Osteocyte (in vitro differentiated cells): ENCODE results near the gene EDEM2. TPM values are rescaled to one million over a fixed set of nuclear protein-coding genes. Genes with fewer than 3 reads are reported as not detected.
"Not testable (repeated sequence)": the region's sequence is repeated elsewhere in the genome, so short reads cannot be mapped to it uniquely, and the experiment has no call there.

Experiments used
- DNase-seq: peaks from one replicate; pipeline ENCODE4 v3.0.0; 2021; ENCODE audit warnings: mixed read lengths; ENCODE audit not compliant: unreplicated experiment; ENCODE audit errors: extremely low spot score
- H3K27ac Mint-ChIP-seq: one replicate; pipeline ENCODE4 v1.8.0; 2021; ENCODE audit warnings: mild to moderate bottlenecking, mixed read lengths; ENCODE audit not compliant: unreplicated experiment
- H3K27me3 Mint-ChIP-seq: one replicate; pipeline ENCODE4 v1.8.0; 2021; ENCODE audit warnings: mixed read lengths; ENCODE audit not compliant: unreplicated experiment
- H3K36me3 Mint-ChIP-seq: one replicate; pipeline ENCODE4 v1.8.0; 2021; ENCODE audit warnings: mixed read lengths; ENCODE audit not compliant: unreplicated experiment
- H3K4me1 Mint-ChIP-seq: one replicate; pipeline ENCODE4 v1.8.0; 2021; ENCODE audit warnings: mixed read lengths; ENCODE audit not compliant: unreplicated experiment
- H3K4me3 Mint-ChIP-seq: one replicate; pipeline ENCODE4 v1.8.0; 2021; ENCODE audit warnings: mild to moderate bottlenecking, moderate library complexity, mixed read lengths; ENCODE audit not compliant: unreplicated experiment
- H3K9me3 Mint-ChIP-seq: one replicate; pipeline ENCODE4 v1.8.0; 2021; ENCODE audit warnings: mixed read lengths; ENCODE audit not compliant: unreplicated experiment
- CTCF ChIP-seq: fragments of 200-600 bp; sonication (generic); IDR thresholded peaks from 2 replicates; pipeline ENCODE4 v1.5.0; 2021; ENCODE audit warnings: antibody characterized with exemption, mild to moderate bottlenecking, moderate library complexity
- long read RNA-seq: library from polyadenylated mRNA; unstranded; transcript quantifications from one replicate; pipeline ENCODE4 v2.0.0, GENCODE V29; 2021
- total RNA-seq: library from RNA; stranded (reverse); gene quantifications from 2 replicates; pipeline ENCODE4 v1.2.1, GENCODE V29; 2021

The EDEM2 gene
- 16.8 and 17.5 TPM in 2 replicates for total RNA-seq
- long read RNA-seq, transcript EDEM2-202 (11 exons, 1,919 nt): major isoform, 101 of 170 reads
- long read RNA-seq, partial matches to known transcripts: 1 of 170 reads
- long read RNA-seq, other reads (novel, unspliced or antisense): 65 of 170 reads

GRCh38 chr20:35146920-35147574, at the start of gene EDEM2:
Gene EDEM2, minus strand, starts transcription at chr20:35147336. Its CDS starts 78 bp downstream, at chr20:35147258.
- Mint-ChIP-seq H3K9me3 (no peaks in the 10 kb centered on the region), H3K36me3 (peaks cover 5% of the 10 kb centered on the region), H3K4me3 (peak within 1 kb of the TSS; percentile 94), H3K27me3 (peaks cover 5% of the 10 kb centered on the region), H3K27ac (peak within 1 kb of the TSS; percentile 74), H3K4me1 (peaks cover 25% of the 10 kb centered on the region)
- no peak for TF ChIP-seq CTCF
- DNase-seq: peak; percentile 98

- TF ChIP-seq CTCF: no peak
- H3K36me3 Mint-ChIP-seq: peaks cover 20% of the 10 kb centered on the region
- H3K9me3 Mint-ChIP-seq: peaks cover 26% of the 10 kb centered on the region
- no peak for DNase-seq
- no peak overlapping the region for H3K4me3 Mint-ChIP-seq
- no peaks in the 10 kb centered on the region for H3K27me3 Mint-ChIP-seq
- no peak overlapping the region for H3K27ac Mint-ChIP-seq
- peaks cover 2% of the 10 kb centered on the region for H3K4me1 Mint-ChIP-seq
These were observed 49.2 kb upstream of the EDEM2 start for GRCh38 chr20:35196313-35196712.

GRCh38 chr20:35193031-35193791, 46.1 kb upstream of the EDEM2 start:
- not testable (repeated sequence) for H3K27ac Mint-ChIP-seq, DNase-seq, H3K4me1 Mint-ChIP-seq, H3K4me3 Mint-ChIP-seq, H3K27me3 Mint-ChIP-seq
- peaks cover 17% of the 10 kb centered on the region for H3K9me3 Mint-ChIP-seq
- H3K36me3 Mint-ChIP-seq: peaks cover 13% of the 10 kb centered on the region

- Mint-ChIP-seq H3K4me3 (no peak overlapping the region), H3K27me3 (peaks cover 5% of the 10 kb centered on the region), H3K9me3 (peaks cover 16% of the 10 kb centered on the region), H3K36me3 (peaks cover 10% of the 10 kb centered on the region), H3K27ac (no peak overlapping the region), H3K4me1 (no peaks in the 10 kb centered on the region)
- TF ChIP-seq CTCF: no peak
- no peak for DNase-seq
These were observed 45.2 kb upstream of the EDEM2 start for GRCh38 chr20:35192118-35192872.

- Mint-ChIP-seq H3K9me3 (peaks cover 15% of the 10 kb centered on the region), H3K27me3 (peaks cover 5% of the 10 kb centered on the region), H3K27ac (no peak overlapping the region), H3K36me3 (peaks cover 6% of the 10 kb centered on the region), H3K4me3 (no peak overlapping the region), H3K4me1 (no peaks in the 10 kb centered on the region)
- TF ChIP-seq CTCF: no peak
- no peak for DNase-seq
These were observed 44.4 kb upstream of the EDEM2 start for GRCh38 chr20:35191419-35192117.
